GM20000 (cell line): ENCODE results near the gene RUFY1.

Experiments
- DNase-seq: peaks from one replicate; pipeline ENCODE4 v3.0.0; 2012; ENCODE audit warnings: low spot score
- CTCF ChIP-seq: IDR thresholded peaks from 2 replicates; pipeline ENCODE4 v1.5.1; 2012; ENCODE audit warnings: mild to moderate bottlenecking, control low read depth; ENCODE audit errors: extremely low read depth, missing control alignments

The RUFY1 gene

DNA sequence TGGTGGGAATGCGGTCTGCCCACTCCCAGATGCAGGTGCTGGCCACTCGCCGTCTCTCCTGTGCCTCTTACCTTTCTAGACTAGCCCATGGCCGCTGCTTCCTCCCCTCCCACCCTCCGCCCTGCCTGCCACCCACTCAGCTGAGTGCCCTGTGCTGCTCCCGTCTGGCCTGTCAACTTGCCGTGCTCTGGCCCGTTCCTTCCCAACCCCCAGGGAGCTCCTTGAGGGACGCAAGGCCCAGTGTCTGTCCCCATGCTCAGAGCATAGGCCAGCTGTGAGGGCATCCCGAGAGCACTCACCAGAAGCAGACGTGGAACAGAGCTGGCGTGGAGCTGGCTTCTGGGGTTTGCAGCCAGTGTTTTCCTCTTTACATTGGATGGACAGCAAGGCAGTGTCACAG is 53.0 kb downstream of the RUFY1 start:
- no peak for DNase-seq
- TF ChIP-seq CTCF, result no peak

DNA sequence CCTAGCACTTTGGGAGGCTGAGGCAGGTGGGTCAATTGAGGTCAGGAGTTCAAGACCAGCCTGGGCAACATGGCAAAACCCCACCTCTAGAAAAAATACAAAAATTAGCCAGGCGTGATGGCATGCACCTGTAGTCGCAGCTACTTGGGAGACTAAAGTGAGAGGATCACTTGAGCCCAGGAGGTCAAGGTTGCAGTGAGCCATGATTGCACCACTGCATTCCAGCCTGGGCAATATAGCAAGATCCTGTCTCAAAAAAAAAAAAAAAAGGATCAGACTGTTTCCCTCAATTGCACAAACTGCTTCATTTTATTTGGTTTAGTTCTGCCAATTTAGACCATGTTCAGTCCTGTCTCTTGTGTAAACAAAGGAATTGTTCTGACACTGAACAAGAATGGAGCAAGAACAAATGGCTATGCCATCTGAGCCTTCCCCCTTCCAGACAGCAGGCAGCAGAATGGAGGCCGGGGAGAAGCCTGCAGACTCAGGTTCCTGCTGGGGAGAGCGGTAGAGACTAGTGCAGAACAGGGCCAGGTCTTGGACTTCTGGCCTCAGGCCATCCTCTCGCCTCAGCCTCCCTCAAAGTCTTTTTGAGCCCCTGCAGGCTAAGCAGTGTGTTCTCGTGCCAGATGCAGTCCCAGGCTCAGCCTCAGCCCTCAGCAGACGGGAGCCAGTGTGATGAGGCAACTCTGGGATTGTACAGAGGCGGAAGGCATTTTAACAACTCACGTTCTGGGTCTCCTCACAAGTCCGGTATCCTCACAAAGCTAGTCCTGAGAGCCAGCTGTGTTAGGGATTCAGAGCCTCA is 54.9 kb downstream of the RUFY1 start:
- no peak for DNase-seq
- no peak for TF ChIP-seq CTCF

- no peak for TF ChIP-seq CTCF
- DNase-seq, result no peak
Measured at GRCh38 chr5:179606071-179606909, 55.9 kb downstream of the RUFY1 start.

DNA sequence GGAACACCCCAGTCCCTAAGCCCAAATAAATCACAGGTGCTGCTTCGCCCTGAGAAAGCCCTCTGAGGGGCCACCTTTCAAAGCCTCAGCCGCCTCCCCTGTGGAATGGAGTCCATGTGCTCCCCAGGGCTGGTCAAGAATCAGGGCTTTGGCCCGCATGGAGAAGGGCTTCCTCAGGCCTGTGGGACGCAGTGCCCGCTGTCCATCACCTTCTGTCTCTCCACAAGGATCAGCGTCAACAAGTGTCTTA is 56.5 kb downstream of the RUFY1 start:
- TF ChIP-seq CTCF, result no peak
- no peak for DNase-seq

- DNase-seq, result no peak
- TF ChIP-seq CTCF, result no peak
Measured at GRCh38 chr5:179607160-179607931, 57.0 kb downstream of the RUFY1 start.

GRCh38 chr5:179608131-179608581 is 57.8 kb downstream of the RUFY1 start:
- no peak for TF ChIP-seq CTCF
- DNase-seq, result no peak

DNA sequence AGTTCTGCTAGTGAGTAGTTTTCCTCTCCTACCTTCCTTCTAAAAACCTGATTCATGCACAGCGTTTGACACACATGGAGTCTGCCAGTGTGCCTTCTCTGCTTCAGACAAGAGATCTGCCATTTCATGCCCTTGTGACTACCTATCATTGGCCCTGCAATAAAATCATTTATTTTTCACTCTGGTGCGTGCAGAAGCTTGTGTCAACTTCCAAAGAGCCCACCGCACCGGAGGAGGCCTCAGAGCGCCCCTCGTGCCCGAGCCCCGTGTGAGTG is 59.4 kb downstream of the RUFY1 start:
- no peak for DNase-seq
- TF ChIP-seq CTCF, result no peak
